SK-N-SH treated with all-trans-retinoic acid at 6 μM for 48 hours (cell line): ENCODE data around the gene KCNA10.

Experiments
- ATAC-seq: fragments of 200-7000 bp; cut with Tn5 transposase; 3 replicates; pipeline ENCODE4 v1.9.1; 2020; ENCODE audit warnings: mild to moderate bottlenecking, moderate library complexity
- ARNTL ChIP-seq: fragments of 450-650 bp; formaldehyde crosslinking; IDR thresholded peaks from 2 replicates; pipeline ENCODE4 v1.5.0; 2020; ENCODE audit warnings: low read depth, mild to moderate bottlenecking, moderate library complexity, borderline replicate concordance
- BACH2 ChIP-seq: fragments of 250-450 bp; sonication (Bioruptor Pico); IDR thresholded peaks from 2 replicates; pipeline ENCODE4 v1.9.0; 2021; ENCODE audit warnings: mild to moderate bottlenecking, borderline replicate concordance
- CSDC2 ChIP-seq: fragments of 250-450 bp; sonication (Bioruptor Pico); IDR thresholded peaks from 2 replicates; pipeline ENCODE4 v1.5.0; 2020; ENCODE audit warnings: mild to moderate bottlenecking, moderate library complexity
- ESRRG ChIP-seq: fragments of 250-450 bp; sonication (Bioruptor Pico); IDR thresholded peaks from 2 replicates; pipeline ENCODE4 v1.6.1; 2021; ENCODE audit warnings: mild to moderate bottlenecking
- GLIS3 ChIP-seq: fragments of 250-450 bp; sonication (Bioruptor Pico); IDR thresholded peaks from 2 replicates; pipeline ENCODE4 v1.5.0; 2020; ENCODE audit warnings: mild to moderate bottlenecking, moderate library complexity
- ISL1 ChIP-seq: fragments of 250-450 bp; sonication (Bioruptor Pico); IDR thresholded peaks from 2 replicates; pipeline ENCODE4 v2.1.2; 2022; ENCODE audit warnings: mild to moderate bottlenecking, moderate library complexity
- OSR1 ChIP-seq: fragments of 250-450 bp; sonication (Bioruptor Pico); IDR thresholded peaks from 2 replicates; pipeline ENCODE4 v1.8.0; 2022; ENCODE audit warnings: moderate library complexity, mild to moderate bottlenecking, inconsistent platforms
- PATZ1 ChIP-seq: fragments of 250-450 bp; sonication (Bioruptor Pico); IDR thresholded peaks from 2 replicates; pipeline ENCODE4 v1.8.0; 2020; ENCODE audit warnings: mild to moderate bottlenecking, moderate library complexity, borderline replicate concordance
- PPARA ChIP-seq: fragments of 250-450 bp; sonication (Bioruptor Pico); IDR thresholded peaks from 2 replicates; pipeline ENCODE4 v1.5.0; 2020; ENCODE audit warnings: mild to moderate bottlenecking, borderline replicate concordance
- RARB ChIP-seq: fragments of 250-450 bp; sonication (Bioruptor Pico); IDR thresholded peaks from 2 replicates; pipeline ENCODE4 v1.8.0; 2021; ENCODE audit warnings: mild to moderate bottlenecking, moderate library complexity
- SNAI2 ChIP-seq: fragments of 250-450 bp; sonication (Bioruptor Pico); IDR thresholded peaks from 2 replicates; pipeline ENCODE4 v1.5.0; 2020; ENCODE audit warnings: mild to moderate bottlenecking, moderate library complexity
- TSHZ2 ChIP-seq: fragments of 250-450 bp; sonication (Bioruptor Pico); IDR thresholded peaks from 2 replicates; pipeline ENCODE4 v1.5.0; 2020; ENCODE audit warnings: mild to moderate bottlenecking, moderate library complexity
- ZC3H10 ChIP-seq: fragments of 250-450 bp; sonication (Bioruptor Pico); IDR thresholded peaks from 2 replicates; pipeline ENCODE4 v1.5.1; 2021; ENCODE audit warnings: mild to moderate bottlenecking, moderate library complexity
- ZFP3 ChIP-seq: fragments of 250-450 bp; sonication (Bioruptor Pico); IDR thresholded peaks from 2 replicates; pipeline ENCODE4 v1.5.0; 2020; ENCODE audit warnings: mild to moderate bottlenecking, moderate library complexity
- ZFP30 ChIP-seq: fragments of 450-650 bp; formaldehyde crosslinking; IDR thresholded peaks from 2 replicates; pipeline ENCODE4 v1.5.0; 2022; ENCODE audit warnings: mild to moderate bottlenecking, moderate library complexity
- ZNF565 ChIP-seq: fragments of 450-650 bp; formaldehyde crosslinking; conservative IDR thresholded peaks from 2 replicates; pipeline ENCODE4 v1.5.0; 2020; ENCODE audit warnings: low read depth, mild to moderate bottlenecking, moderate library complexity
- ZNF70 ChIP-seq: fragments of 450-650 bp; formaldehyde crosslinking; IDR thresholded peaks from 2 replicates; pipeline ENCODE4 v1.5.0; 2020; ENCODE audit warnings: mild to moderate bottlenecking, moderate library complexity
- ZNF8 ChIP-seq: fragments of 450-650 bp; formaldehyde crosslinking; IDR thresholded peaks from 2 replicates; pipeline ENCODE4 v1.5.0; 2020; ENCODE audit warnings: mild to moderate bottlenecking, moderate library complexity
- TF ChIP-seq, protein P1 (sequence below): fragments of 250-450 bp; sonication (Bioruptor Pico); IDR thresholded peaks from 2 replicates; pipeline ENCODE4 v1.8.0; 2021; ENCODE audit warnings: low read depth, mild to moderate bottlenecking, moderate library complexity, borderline replicate concordance

The KCNA10 gene

DNA sequence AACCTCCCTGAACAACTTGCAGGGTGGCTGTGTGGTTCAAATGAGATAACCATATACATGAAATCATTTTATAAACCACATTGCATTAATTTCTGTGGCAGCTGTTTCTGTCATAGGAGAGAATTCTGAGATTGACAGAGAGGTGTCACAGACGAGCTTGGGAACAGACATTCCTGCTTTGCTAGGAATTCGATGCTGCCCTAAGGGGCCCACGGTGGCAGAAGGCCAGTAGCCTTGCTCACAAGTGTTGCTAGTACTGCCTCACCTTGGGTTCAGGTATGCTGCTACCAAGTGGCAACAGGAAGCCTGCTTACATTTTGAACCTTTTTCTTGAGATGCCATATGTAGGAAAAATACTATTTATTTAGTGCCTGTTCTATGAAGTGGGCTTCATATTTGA is 13.4 kb downstream of the KCNA10 start:
- no peak for ATAC-seq
- TF ChIP-seq CSDC2 (CRISPR knock-in tag) (no peak), BACH2 (CRISPR knock-in tag) (no peak), ZFP3 (CRISPR knock-in tag) (no peak), PPARA (CRISPR knock-in tag) (no peak), SNAI2 (no peak), OSR1 (CRISPR knock-in tag) (no peak), ARNTL (no peak), ZNF565 (no peak), PATZ1 (CRISPR knock-in tag) (no peak), TSHZ2 (CRISPR knock-in tag) (no peak), ISL1 (CRISPR knock-in tag) (no peak), ZFP30 (CRISPR knock-in tag) (no peak), ZNF70 (CRISPR knock-in tag) (no peak), ESRRG (CRISPR knock-in tag) (no peak), ZC3H10 (CRISPR knock-in tag) (no peak), RARB (CRISPR knock-in tag) (no peak), GLIS3 (no peak)
- TF ChIP-seq, protein P1, sequence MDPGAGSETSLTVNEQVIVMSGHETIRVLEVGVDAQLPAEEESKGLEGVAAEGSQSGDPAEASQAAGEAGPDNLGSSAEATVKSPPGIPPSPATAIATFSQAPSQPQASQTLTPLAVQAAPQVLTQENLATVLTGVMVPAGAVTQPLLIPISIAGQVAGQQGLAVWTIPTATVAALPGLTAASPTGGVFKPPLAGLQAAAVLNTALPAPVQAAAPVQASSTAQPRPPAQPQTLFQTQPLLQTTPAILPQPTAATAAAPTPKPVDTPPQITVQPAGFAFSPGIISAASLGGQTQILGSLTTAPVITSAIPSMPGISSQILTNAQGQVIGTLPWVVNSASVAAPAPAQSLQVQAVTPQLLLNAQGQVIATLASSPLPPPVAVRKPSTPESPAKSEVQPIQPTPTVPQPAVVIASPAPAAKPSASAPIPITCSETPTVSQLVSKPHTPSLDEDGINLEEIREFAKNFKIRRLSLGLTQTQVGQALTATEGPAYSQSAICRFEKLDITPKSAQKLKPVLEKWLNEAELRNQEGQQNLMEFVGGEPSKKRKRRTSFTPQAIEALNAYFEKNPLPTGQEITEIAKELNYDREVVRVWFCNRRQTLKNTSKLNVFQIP: no peak

- no peak for ATAC-seq
- TF ChIP-seq GLIS3: no peak
Measured at GRCh38 chr1:110504226-110504625, 14.7 kb downstream of the KCNA10 start.

- ATAC-seq: no peak
- TF ChIP-seq TSHZ2 (CRISPR knock-in tag) (no peak), ESRRG (CRISPR knock-in tag) (no peak), ZNF8 (CRISPR knock-in tag) (no peak), PPARA (CRISPR knock-in tag) (no peak), RARB (CRISPR knock-in tag) (no peak)
Measured at GRCh38 chr1:110503471-110503870, 15.5 kb downstream of the KCNA10 start.

DNA sequence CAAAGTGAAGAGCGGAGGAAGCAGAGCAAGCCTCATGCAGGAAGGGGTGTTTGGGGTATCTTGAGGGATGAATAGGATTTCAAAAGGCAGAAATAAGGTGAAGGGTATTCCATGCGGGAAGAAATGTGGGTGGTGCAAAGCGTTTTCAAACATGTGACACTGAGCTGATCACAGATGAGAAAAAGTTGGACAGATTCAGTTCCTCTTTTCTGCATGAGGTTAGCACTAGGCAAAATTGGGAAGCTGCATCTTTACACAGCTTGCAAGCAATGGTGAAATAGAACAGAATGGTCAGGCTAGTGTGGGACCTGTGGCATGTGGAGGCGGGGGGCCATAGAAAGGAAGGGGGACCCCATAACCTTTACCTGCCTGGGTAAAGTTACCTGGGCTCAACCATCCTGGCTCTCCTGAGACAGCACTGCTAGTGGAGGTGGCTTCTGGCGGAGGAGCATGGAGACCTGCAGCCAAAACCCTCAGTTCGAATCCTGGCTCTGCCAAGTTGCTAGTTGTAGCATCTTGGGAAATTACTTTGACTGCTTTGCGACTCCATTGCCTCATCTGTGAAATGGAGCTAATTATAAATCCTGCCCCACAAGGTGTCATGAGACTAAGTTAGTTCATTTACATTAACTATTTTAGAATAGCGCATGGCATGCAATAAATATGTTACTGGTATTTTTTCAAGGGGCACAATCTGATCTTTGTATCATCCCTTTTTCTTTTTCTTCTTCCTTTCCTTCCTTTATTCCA is 16.4 kb downstream of the KCNA10 start:
- ATAC-seq: no peak
- no peak for TF ChIP-seq OSR1 (CRISPR knock-in tag)
